ENCODE measurements around the gene BRIX1. TPM values are rescaled to one million over a fixed set of nuclear protein-coding genes. Genes with fewer than 3 reads are reported as not detected.

The BRIX1 gene
- total RNA-seq = 15.5 and 29.2 TPM in 2 replicates

GRCh38 chr5:34915139-34915855 is at the start of gene BRIX1, which contains the start of gene RAD1:
Gene BRIX1 (plus strand): TSS chr5:34915711. CDS start chr5:34915739, 28 bp downstream.
Gene RAD1 (minus strand): TSS chr5:34915504. CDS start chr5:34914892, 612 bp downstream.

GRCh38 chr5:34929134-34929719 is 13.7 kb downstream of the BRIX1 start, which contains the start of gene DNAJC21:
Gene DNAJC21 (plus strand): TSS chr5:34929559. CDS start chr5:34929820, 261 bp downstream.

Other genes with a start within 250 kb of the BRIX1 start
- gene TTC23L, start 76.5 kb upstream of the BRIX1 start, total RNA-seq = under 0.01 TPM in 1 of 2 replicates, not detected in the other
- 15.2 and 28.2 TPM in 2 replicates for gene RAD1, start 207 bp upstream of the BRIX1 start, total RNA-seq
- 16.7 and 17.2 TPM in 2 replicates for gene DNAJC21, start 13.8 kb downstream of the BRIX1 start, total RNA-seq
- gene AGXT2, start 132.2 kb downstream of the BRIX1 start, total RNA-seq = not detected in 2 replicates